Neural cell (in vitro differentiated cells): Measurements from ENCODE around the gene AOC2.

Experiments
- CTCF ChIP-seq: fragments of 450-650 bp; IDR thresholded peaks from 2 replicates; pipeline ENCODE4 v1.5.1; 2014; ENCODE audit warnings: antibody characterized with exemption, mild to moderate bottlenecking, moderate library complexity; ENCODE audit not compliant: poor library complexity, severe bottlenecking
- EP300 ChIP-seq: fragments of 450-650 bp; conservative IDR thresholded peaks from 2 replicates; pipeline ENCODE4 v1.6.1; 2014; ENCODE audit warnings: antibody characterized with exemption, mild to moderate bottlenecking, moderate library complexity; ENCODE audit not compliant: poor library complexity, severe bottlenecking
- EZH2 ChIP-seq: fragments of 200-600, 300-800 bp; shearing (Covaris generic), sonication (generic); IDR thresholded peaks from 2 replicates; pipeline ENCODE4 v1.6.1; 2014; ENCODE audit warnings: antibody characterized with exemption, low read length, borderline replicate concordance, mild to moderate bottlenecking; ENCODE audit not compliant: insufficient read depth, poor library complexity, severe bottlenecking
- MXI1 ChIP-seq: fragments of 450-650 bp; conservative IDR thresholded peaks from 2 replicates; pipeline ENCODE4 v1.6.1; 2014; ENCODE audit warnings: antibody characterized with exemption, mild to moderate bottlenecking; ENCODE audit not compliant: poor library complexity, severe bottlenecking
- POLR2AphosphoS5 ChIP-seq: IDR thresholded peaks from 2 replicates; pipeline ENCODE4 v1.6.1; 2012
- RAD21 ChIP-seq: fragments of 450-650 bp; conservative IDR thresholded peaks from 2 replicates; pipeline ENCODE4 v1.6.1; 2014; ENCODE audit warnings: antibody characterized with exemption, mild to moderate bottlenecking, moderate library complexity
- REST ChIP-seq: IDR thresholded peaks from 2 replicates; pipeline ENCODE4 v1.6.1; 2012; ENCODE audit warnings: borderline replicate concordance
- SMC3 ChIP-seq: fragments of 450-650 bp; conservative IDR thresholded peaks from 2 replicates; pipeline ENCODE4 v1.6.1; 2014; ENCODE audit warnings: antibody characterized with exemption, mild to moderate bottlenecking, moderate library complexity; ENCODE audit not compliant: poor library complexity

GRCh38 chr17:42830971-42831370 is 13.4 kb upstream of the AOC2 start:
- no peak for TF ChIP-seq CTCF
- no peak for TF ChIP-seq MXI1
- TF ChIP-seq POLR2AphosphoS5 = no peak
- TF ChIP-seq EZH2 = no peak
- TF ChIP-seq REST = no peak
- TF ChIP-seq SMC3 = no peak
- no peak for TF ChIP-seq RAD21
- no peak for TF ChIP-seq EP300
